Activated CD4-positive, alpha-beta T cell treated with anti-CD3 and anti-CD28 coated beads, Interleukin-2, amount 50 U/mL, for 1 hour (primary cell): Measurements from ENCODE around the gene CCT3.

Experiments
- DNase-seq: peaks from one replicate; pipeline ENCODE4 v3.0.0-alpha.2; 2020

Gene CCT3

GRCh38 chr1:156270314-156270713 lies 67.8 kb downstream of the CCT3 start:
- DNase-seq: no peak

DNA sequence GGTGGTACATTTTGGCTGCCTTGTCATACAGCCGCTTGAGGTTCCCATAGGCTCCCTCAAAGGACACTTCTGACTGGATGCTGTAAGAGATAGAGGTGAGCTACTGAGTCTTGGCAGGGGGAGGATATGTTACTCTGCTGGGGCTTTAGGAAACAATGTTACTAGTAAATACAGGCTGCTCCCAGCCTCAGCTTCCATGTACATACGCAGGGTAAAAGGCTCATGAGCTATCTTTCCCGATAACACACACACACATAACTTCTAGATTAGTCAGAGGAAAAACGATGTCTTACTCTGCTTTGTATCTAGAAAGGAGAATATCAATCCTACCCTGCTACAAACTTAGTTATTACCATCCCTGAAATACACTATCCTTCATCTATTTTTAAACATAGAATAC lies 69.8 kb downstream of the CCT3 start:
- no peak for DNase-seq

DNA sequence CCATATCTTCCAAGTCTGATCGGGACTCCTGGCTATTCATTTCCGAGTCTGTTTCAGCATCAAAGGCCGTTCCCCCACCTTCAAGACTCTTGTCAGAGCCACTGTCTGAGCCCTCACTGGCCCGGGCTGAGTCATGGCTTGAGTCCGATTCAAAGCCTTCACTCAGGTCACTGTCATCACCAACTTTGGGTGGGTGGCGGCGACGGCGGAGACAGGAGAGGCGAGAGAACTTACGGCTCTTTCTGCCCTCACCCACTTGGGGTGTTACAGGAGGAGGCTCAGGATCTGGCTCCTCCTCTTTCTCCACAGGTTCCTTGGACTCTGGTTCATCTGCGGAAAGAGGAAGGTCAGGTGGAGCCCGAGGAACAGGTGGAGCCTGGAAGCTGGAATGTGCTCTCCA lies 72.0 kb downstream of the CCT3 start:
- DNase-seq: no peak

- no peak for DNase-seq
Measured at GRCh38 chr1:156263288-156263655, 74.8 kb downstream of the CCT3 start.

GRCh38 chr1:156262461-156263287 lies 75.4 kb downstream of the CCT3 start:
- no peak for DNase-seq

- DNase-seq: no peak
Measured at GRCh38 chr1:156260896-156261295, 77.2 kb downstream of the CCT3 start.

GRCh38 chr1:156259805-156260204 lies 78.3 kb downstream of the CCT3 start:
- DNase-seq: no peak
